ENCODE data around the gene PTPN6. TPM values are rescaled to one million over a fixed set of nuclear protein-coding genes. Genes with fewer than 3 reads are reported as not detected.

PTPN6 gene
- total and polyA plus RNA-seq, 2 of the 8 experiments (the other 6 are each of a cell fraction or from before 2014, with no cell fraction given) = 16.3 to 28.4 TPM

DNA sequence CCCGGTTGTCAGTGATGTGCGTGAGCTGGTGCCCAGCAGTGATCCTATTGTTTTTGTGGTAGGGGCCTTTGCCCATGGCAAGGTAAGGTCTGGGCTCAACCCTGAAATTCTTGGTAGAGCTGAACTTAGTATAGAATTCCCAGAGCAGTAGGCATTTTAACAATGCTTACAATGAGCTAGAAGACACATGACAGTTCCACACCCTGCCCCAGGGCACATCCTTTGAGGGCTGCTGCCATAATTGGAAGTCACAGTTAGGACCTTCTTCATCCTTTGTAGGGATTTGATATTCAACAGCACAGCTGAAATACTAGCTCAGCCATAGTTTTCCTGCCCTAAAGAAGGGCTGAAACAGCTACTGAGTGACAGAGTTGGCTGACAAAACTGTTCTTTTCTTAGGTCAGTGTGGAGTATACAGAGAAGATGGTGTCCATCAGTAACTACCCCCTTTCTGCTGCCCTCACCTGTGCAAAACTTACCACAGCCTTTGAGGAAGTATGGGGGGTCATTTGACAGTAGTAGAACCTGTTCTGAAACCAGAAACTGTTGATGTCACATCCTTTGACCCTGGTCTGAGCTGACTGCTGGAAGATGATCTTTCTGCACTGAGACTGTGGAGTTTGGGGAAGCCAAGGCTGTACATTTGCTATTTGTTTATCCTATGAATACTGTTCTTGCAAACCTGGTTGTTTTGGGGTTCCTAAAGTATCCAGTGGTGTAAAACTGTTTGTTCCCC lies 24.3 kb downstream of the PTPN6 start:
- Histone ChIP-seq H4K91ac (replicated peaks; ENCODE audit: insufficient read length, low read length) (no peak overlapping the region), H4K8ac (ENCODE audit: extremely low read depth, insufficient read depth, low read length) (no peak overlapping the region), H2BK120ac (replicated peaks; ENCODE audit: low read depth, low read length) (no peak overlapping the region), H2BK5ac (ENCODE audit: low read depth, low read length) (no peak overlapping the region), H2BK12ac (ENCODE audit: low read depth, low read length) (no peak overlapping the region), H3K27ac (ENCODE audit: low read depth, low read length) (no peak overlapping the region), H3K9me3 (ENCODE audit: insufficient read depth in 2 of 2, low read depth in 1 of 2, low read length in 1 of 2) (no peaks in the 10 kb centered on the region), H2AK5ac (ENCODE audit: low read depth, low read length) (no peak overlapping the region), H4K20me1 (replicated peaks in 1 of 2; ENCODE audit: control insufficient read depth in 1 of 2, insufficient read depth in 2 of 2, low read length in 2 of 2) (peaks cover 5 to 6% of the 10 kb centered on the region in 2 experiments), H3K4me1 (replicated peaks in 1 of 4; ENCODE audit: control insufficient read depth in 3 of 4, insufficient read depth in 4 of 4, low read length in 3 of 4) (no peaks in the 10 kb centered on the region; a peak in 1 of 7 replicates), H3K4ac (replicated peaks; ENCODE audit: insufficient read length, low read depth, low read length) (no peak overlapping the region), H2BK20ac (ENCODE audit: low read length) (no peak overlapping the region), H3K18ac (ENCODE audit: extremely low read depth, low read length) (no peak overlapping the region), H2BK15ac (ENCODE audit: low read length) (no peak overlapping the region), H3K23ac (ENCODE audit: insufficient read length) (no peak overlapping the region), H3K9ac (replicated peaks in 1 of 4; ENCODE audit: extremely low read depth in 1 of 4, low read depth in 3 of 4, low read length in 3 of 4) (no peak overlapping the region), H3K14ac (ENCODE audit: insufficient read length) (no peak overlapping the region), H2AFZ (ENCODE audit: low read length) (no peak overlapping the region), H3K4me3 (ENCODE audit: extremely low read depth in 1 of 4, insufficient read depth in 2 of 4, low read depth in 3 of 4, low read length in 4 of 4) (no peak overlapping the region), H3K36me3 (ENCODE audit: control insufficient read depth in 2 of 4, insufficient read depth in 4 of 4, low read length in 3 of 4) (peaks cover 25 to 58% (median 47%) of the 10 kb centered on the region in 4 experiments), H3K27me3 (replicated peaks in 1 of 4; ENCODE audit: control insufficient read depth in 3 of 4, extremely low read depth in 1 of 4, insufficient read depth in 3 of 4, low read length in 3 of 4) (no peaks in the 10 kb centered on the region), H4K5ac (ENCODE audit: insufficient read length, low read depth, low read length) (no peak overlapping the region), H3K79me2 (ENCODE audit: control insufficient read depth in 1 of 2, insufficient read depth in 2 of 2, low read length in 2 of 2) (peaks cover 3 to 23% of the 10 kb centered on the region in 2 experiments; a peak in 3 of 4 replicates), H3K4me2 (ENCODE audit: insufficient read depth in 1 of 2, low read depth in 2 of 2, low read length in 2 of 2) (no peak overlapping the region), H3K56ac (replicated peaks; ENCODE audit: insufficient read length, low read depth, low read length) (no peak overlapping the region), H3K79me1 (ENCODE audit: low read depth, low read length) (peaks cover 5% of the 10 kb centered on the region; the same call in 1 of the 2 replicates), H3K23me2 (ENCODE audit: low read depth, low read length) (peaks cover 2% of the 10 kb centered on the region; the same call in 1 of the 2 replicates)
- DNase-seq (ENCODE audit: low read depth in 1 of 2, low spot score in 2 of 2) (no peak), FAIRE-seq (no peak)
- TF ChIP-seq POLR2A (IDR thresholded peaks at IDR 0.05; ENCODE audit: control extremely low read depth in 1 of 2, low read depth in 2 of 2, low read length in 2 of 2) (0 out of 3 replicates have a peak, but pooled peaks of 1 of the 2 experiments have one; percentile 31), SIX5 (IDR thresholded peaks at IDR 0.05; ENCODE audit: low read depth, low read length) (no peak), BACH1 (IDR thresholded peaks at IDR 0.05; ENCODE audit: low read length) (no peak), TCF12 (IDR thresholded peaks at IDR 0.05; ENCODE audit: low read depth, low read length) (no peak), SIRT6 (IDR thresholded peaks at IDR 0.05; ENCODE audit: low read length) (no peak)
- WGBS, 2 experiments (ENCODE audit: extremely low coverage in 1 of 2, insufficient coverage in 1 of 2, insufficient read length in 1 of 2, insufficient replicate concordance in 2 of 2, low coverage in 1 of 2, low lambda C conversion rate in 2 of 2, missing lambda C conversion rate in 1 of 2) = 97% methylated on average over 2 of the region's 2 CpGs; no CpG with 5 or more reads in 1 of the 2 experiments
- POLR2A ChIA-PET (ENCODE audit: partially characterized antibody) = interaction anchor here (0.9 to 30.5 kb wide), 14 partner anchors 11 to 120 kb away, joined by 3 to 1596 read pairs (median 4); partner anchors contain the start of genes ATN1, C12orf57, LPCAT3 and PTPN6
- CTCF ChIA-PET (ENCODE audit: partially characterized antibody) = interaction anchor here (0.5 to 3.6 kb wide), 13 partner anchors 10 to 411 kb away, joined by 3 to 25 read pairs (median 3); partner anchors contain the start of genes LPCAT3 and SPSB2
